Peyer's patch (tissue), 4 donors: Measurements from ENCODE around the gene PBX4. TPM values are rescaled to one million over a fixed set of nuclear protein-coding genes. Genes with fewer than 3 reads are reported as not detected.

Experiments
- DNase-seq, 3 donors: peaks; one replicate each; pipeline ENCODE4 v3.0.0-alpha.2; 2017 to 2019
- H3K27ac ChIP-seq, 4 donors: fragments of 200-600 bp; sonication (generic); one replicate each; pipeline ENCODE4 v1.5.1; 2016 to 2019
- H3K27me3 ChIP-seq, 2 donors: fragments of 200-600 bp; sonication (generic); one replicate each; pipeline ENCODE4 v1.5.1; 2019
- H3K36me3 ChIP-seq, 3 donors: fragments of 200-600 bp; sonication (generic); one replicate each; pipeline ENCODE4 v1.5.1; 2016 to 2019
- H3K4me1 ChIP-seq, 4 donors: fragments of 200-600 bp; sonication (generic); one replicate each; pipeline ENCODE4 v1.5.1; 2016 to 2019
- H3K4me3 ChIP-seq, 4 donors: fragments of 200-600 bp; sonication (generic); 1 replicate in 3 of 4; 2 replicates in 1 of 4; pipeline ENCODE4 v1.5.1; 2016 to 2019; ENCODE audit warnings: mild to moderate bottlenecking in 1 of 4
- H3K9me3 ChIP-seq, 4 donors: fragments of 200-600 bp; sonication (generic); one replicate each; pipeline ENCODE4 v1.5.1; 2016 to 2019; ENCODE audit warnings: mild to moderate bottlenecking in 1 of 4
- POLR2A ChIP-seq, 2 donors: fragments of 450-650 bp; IDR thresholded peaks; one replicate each; pipeline ENCODE4 v1.5.1; 2017; ENCODE audit warnings: antibody characterized with exemption in 2 of 2, mild to moderate bottlenecking in 2 of 2, moderate library complexity in 2 of 2
- total RNA-seq, 4 donors: library from RNA; depleted of rRNA; stranded (reverse); fragments of >200 nt; gene quantifications; one replicate each; pipeline ENCODE4 v1.1.0, GENCODE V29; 2016
- TF ChIP-seq, protein P1 (sequence below), 6 experiments: fragments of 450-650 bp in 4 of 6; fragments of 200-600 bp in 2 of 6; sonication (generic) in 1 of 6; IDR thresholded peaks; one replicate each; pipeline ENCODE4 v1.5.1; 2017 to 2019; ENCODE audit warnings: antibody characterized with exemption in 6 of 6, mild to moderate bottlenecking in 3 of 6, moderate library complexity in 1 of 6

The PBX4 gene
- total RNA-seq, 4 donors from 2014 or later: 6.8 to 23.1 (median 14.1) TPM

- H3K4me1 ChIP-seq: peaks cover 0 to 11% (median 6%) of the 10 kb centered on the region in 4 donors
- TF ChIP-seq, protein P1, sequence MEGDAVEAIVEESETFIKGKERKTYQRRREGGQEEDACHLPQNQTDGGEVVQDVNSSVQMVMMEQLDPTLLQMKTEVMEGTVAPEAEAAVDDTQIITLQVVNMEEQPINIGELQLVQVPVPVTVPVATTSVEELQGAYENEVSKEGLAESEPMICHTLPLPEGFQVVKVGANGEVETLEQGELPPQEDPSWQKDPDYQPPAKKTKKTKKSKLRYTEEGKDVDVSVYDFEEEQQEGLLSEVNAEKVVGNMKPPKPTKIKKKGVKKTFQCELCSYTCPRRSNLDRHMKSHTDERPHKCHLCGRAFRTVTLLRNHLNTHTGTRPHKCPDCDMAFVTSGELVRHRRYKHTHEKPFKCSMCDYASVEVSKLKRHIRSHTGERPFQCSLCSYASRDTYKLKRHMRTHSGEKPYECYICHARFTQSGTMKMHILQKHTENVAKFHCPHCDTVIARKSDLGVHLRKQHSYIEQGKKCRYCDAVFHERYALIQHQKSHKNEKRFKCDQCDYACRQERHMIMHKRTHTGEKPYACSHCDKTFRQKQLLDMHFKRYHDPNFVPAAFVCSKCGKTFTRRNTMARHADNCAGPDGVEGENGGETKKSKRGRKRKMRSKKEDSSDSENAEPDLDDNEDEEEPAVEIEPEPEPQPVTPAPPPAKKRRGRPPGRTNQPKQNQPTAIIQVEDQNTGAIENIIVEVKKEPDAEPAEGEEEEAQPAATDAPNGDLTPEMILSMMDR (IDR thresholded peaks at IDR 0.05): no peak
- no peak for TF ChIP-seq POLR2A (IDR thresholded peaks at IDR 0.05)
- no peak overlapping the region for H3K27ac ChIP-seq
- peaks cover 0 to 14% (median 0%) of the 10 kb centered on the region in 3 donors for H3K36me3 ChIP-seq
- H3K4me3 ChIP-seq: no peak overlapping the region
- DNase-seq: no peak
- H3K9me3 ChIP-seq: no peaks in the 10 kb centered on the region
- peaks cover 0 to under 1% of the 10 kb centered on the region in 2 donors for H3K27me3 ChIP-seq
These were observed 85.4 kb downstream of the PBX4 start for GRCh38 chr19:19532806-19533701.

DNA sequence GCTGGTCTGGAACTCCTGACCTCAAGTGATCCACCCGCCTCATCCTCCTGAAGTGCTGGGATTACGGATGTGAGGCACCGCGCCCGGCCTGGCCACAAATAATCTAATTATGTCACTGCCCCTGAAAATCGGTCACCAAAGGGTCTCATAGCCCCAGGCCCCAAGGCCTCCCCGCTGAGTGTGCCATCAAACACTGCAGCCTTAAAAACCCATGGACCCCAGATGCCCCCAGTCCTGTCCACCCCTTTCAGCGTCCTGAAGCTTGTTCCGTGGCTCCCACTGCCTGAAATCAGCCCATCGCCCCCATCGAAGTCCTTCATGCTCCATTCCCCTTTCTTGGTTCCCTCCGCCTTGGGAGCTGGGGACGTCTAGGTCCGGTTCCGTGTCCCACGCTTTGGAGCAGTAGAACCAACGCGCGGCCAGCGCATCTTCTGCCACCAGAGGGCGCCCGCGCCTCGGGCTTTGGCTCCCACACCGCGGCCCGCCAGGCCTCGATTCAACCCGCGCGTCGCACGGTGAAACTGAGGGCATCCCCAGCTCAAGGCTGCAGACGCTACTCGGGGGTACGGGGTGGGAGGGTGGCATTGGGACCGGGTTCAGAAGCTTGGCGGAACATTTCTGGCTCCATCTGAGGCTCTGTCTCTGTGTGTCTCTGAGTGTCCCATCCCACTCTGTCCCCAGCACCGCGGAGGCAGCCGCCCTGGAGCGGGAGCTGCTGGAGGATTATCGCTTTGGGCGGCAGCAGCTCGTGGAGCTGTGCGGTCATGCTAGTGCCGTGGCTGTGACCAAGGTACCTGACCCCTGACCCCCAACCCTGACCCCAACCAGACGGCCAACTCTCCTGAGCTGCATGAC lies 86.3 kb downstream of the PBX4 start:
- Histone ChIP-seq H3K9me3 (no peaks in the 10 kb centered on the region), H3K27ac (no peak overlapping the region), H3K36me3 (peaks cover 0 to 23% (median 0%) of the 10 kb centered on the region in 3 donors), H3K27me3 (no peaks in the 10 kb centered on the region), H3K4me1 (peaks cover 0 to 8% (median 4%) of the 10 kb centered on the region in 4 donors), H3K4me3 (no peak overlapping the region)
- TF ChIP-seq POLR2A (IDR thresholded peaks at IDR 0.05): no peak
- TF ChIP-seq, protein P1 (IDR thresholded peaks at IDR 0.05): peak; percentile 90 to 97 (median 96)
- DNase-seq: peak; percentile 81 to 93 (median 90)

- H3K9me3 ChIP-seq: no peaks in the 10 kb centered on the region
- H3K27ac ChIP-seq: no peak overlapping the region
- no peak overlapping the region for H3K4me3 ChIP-seq
- TF ChIP-seq, protein P1 (IDR thresholded peaks at IDR 0.05): no peak
- no peak for TF ChIP-seq POLR2A (IDR thresholded peaks at IDR 0.05)
- peaks cover 0 to 13% (median 8%) of the 10 kb centered on the region in 4 donors for H3K4me1 ChIP-seq
- no peak for DNase-seq
- no peaks in the 10 kb centered on the region for H3K27me3 ChIP-seq
- peaks cover 0 to 33% (median 0%) of the 10 kb centered on the region in 3 donors for H3K36me3 ChIP-seq
These were observed 87.6 kb downstream of the PBX4 start for GRCh38 chr19:19530889-19531288.

- peaks cover 0 to 38% (median 0%) of the 10 kb centered on the region in 3 donors for H3K36me3 ChIP-seq
- H3K27ac ChIP-seq: no peak overlapping the region
- no peak for DNase-seq
- H3K4me3 ChIP-seq: no peak overlapping the region
- H3K9me3 ChIP-seq: no peaks in the 10 kb centered on the region
- no peak for TF ChIP-seq POLR2A (IDR thresholded peaks at IDR 0.05)
- TF ChIP-seq, protein P1 (IDR thresholded peaks at IDR 0.05): no peak
- no peaks in the 10 kb centered on the region for H3K27me3 ChIP-seq
- H3K4me1 ChIP-seq: peaks cover 0 to 17% (median 8%) of the 10 kb centered on the region in 4 donors
These were observed 88.1 kb downstream of the PBX4 start for GRCh38 chr19:19530423-19530804.

DNA sequence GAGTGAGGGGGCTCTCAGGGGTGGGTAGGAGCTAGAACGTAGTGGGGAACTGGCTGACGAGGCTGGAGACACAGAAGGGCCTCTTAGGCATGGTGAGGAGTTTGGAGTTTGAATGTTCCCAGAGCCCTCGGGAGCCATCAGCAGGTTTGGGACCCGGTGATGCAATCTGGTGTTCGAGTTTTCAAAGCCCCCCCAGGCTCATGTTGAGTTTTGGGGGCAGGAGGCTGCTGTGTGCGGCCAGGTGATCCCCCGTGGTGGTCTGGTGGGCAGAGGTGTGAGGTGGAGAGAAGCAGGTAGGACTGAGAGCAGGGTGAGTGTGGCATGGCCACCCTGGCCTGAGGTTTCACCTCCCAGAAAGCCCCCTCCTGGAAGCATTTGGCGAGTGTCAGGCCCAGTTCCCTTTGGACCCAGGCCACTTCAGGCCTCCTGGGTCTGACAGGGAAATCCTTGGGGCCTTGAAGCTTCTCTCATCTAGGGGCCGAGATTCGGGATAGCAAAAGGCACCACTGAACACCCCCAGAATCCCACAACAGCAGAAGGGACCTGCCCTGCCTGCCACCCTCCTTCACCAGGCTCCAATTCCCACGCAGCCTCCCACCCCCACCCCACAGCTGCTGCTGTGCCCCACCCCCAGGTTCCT lies 88.6 kb downstream of the PBX4 start:
- Histone ChIP-seq H3K4me1 (peaks cover 0 to 22% (median 8%) of the 10 kb centered on the region in 4 donors), H3K36me3 (peaks cover 0 to 40% (median 0%) of the 10 kb centered on the region in 3 donors), H3K27ac (no peak overlapping the region), H3K9me3 (no peaks in the 10 kb centered on the region), H3K27me3 (no peaks in the 10 kb centered on the region), H3K4me3 (no peak overlapping the region)
- DNase-seq: no peak
- TF ChIP-seq, protein P1 (IDR thresholded peaks at IDR 0.05): no peak
